MM.1S (cell line): Measurements from ENCODE around the gene NEK8.

Source experiments
- CTCF ChIP-seq: fragments of 300-600 bp; sonication (generic); IDR thresholded peaks from 2 replicates; pipeline ENCODE4 v1.5.1; 2016; ENCODE audit warnings: antibody characterized with exemption, low read length, mixed read lengths
- EZH2 ChIP-seq: fragments of 300-600 bp; sonication (generic); optimal IDR thresholded peaks from 2 replicates; pipeline ENCODE3; 2017; ENCODE audit warnings: low read depth, mild to moderate bottlenecking, antibody characterized with exemption, low read length, mixed read lengths

- TF ChIP-seq CTCF, result no peak
- no peak for TF ChIP-seq EZH2
Measured at GRCh38 chr17:28774206-28774605, 45.6 kb downstream of the NEK8 start.
